ENCODE results near the gene LEF1.

The LEF1 gene

DNA sequence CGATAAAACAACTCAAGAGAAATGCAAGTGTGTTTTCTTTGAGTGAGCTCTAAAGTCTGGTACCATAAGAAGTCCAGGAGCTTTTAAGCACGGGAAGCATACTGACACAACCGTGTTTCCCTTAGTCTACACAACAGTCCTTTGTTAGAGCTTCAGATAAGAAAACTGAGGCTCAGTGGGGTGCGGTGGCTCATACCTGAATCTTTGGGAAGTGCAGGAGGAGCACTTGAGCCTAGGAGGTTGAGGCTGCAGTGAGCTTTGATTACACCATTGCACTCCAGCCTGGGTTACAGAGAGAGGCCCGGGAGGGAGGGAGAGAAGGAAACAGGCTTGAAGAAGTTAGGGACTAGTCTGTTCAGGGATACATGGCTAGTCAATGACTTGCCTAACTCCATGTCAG, 21.9 kb downstream of the LEF1 start:
- no peak for DNase-seq (ENCODE audit: low read depth)

GRCh38 chr4:108146336-108146735, 22.4 kb downstream of the LEF1 start:
- DNase-seq (ENCODE audit: low read depth) = no peak

DNA sequence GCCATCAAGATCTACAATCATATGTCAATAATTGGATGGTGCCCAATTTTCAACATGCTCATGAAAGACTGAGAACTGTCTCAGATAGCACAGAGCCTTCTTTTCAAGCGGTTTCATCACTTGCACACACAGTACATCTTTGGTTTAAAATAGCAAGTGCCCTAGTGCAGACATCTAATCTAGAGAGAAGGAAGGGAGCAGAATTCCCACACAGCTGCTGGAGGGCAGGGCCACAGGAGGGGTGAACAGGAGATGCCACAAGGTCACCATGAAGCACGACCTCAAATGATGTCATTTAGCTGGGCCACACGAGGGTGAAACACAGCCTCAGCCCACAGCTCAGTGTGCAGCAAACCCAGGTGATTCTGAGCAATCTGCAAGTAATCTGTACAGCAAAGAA, 24.3 kb downstream of the LEF1 start:
- no peak for DNase-seq (ENCODE audit: low read depth)

- DNase-seq (ENCODE audit: low read depth) = no peak
Measured at GRCh38 chr4:108143515-108143914, 25.2 kb downstream of the LEF1 start.

DNA sequence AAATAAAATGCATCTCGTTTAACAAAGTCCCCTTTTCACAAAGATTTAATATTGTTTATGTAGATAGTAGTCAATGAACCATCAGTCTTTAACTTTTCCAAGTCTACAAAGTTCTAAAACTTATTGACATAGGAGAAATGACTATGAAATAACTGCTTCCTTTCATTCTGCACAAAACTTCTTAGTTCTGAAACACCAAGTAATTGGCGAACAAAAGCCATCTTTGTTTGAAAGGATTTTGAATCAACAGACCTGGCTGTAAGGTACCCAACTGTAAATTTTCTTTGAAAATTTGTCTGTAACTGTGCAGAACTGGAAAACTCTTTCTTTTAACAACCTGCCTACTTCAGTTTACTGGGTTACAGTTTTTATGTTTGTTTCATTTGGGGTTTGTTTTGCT, 25.9 kb downstream of the LEF1 start:
- DNase-seq (ENCODE audit: low read depth) = no peak

GRCh38 chr4:108141213-108141950, 27.4 kb downstream of the LEF1 start:
- no peak for DNase-seq (ENCODE audit: low read depth)

GRCh38 chr4:108140328-108140727, 28.4 kb downstream of the LEF1 start:
- no peak for DNase-seq (ENCODE audit: low read depth)

GRCh38 chr4:108139089-108139488, 29.6 kb downstream of the LEF1 start:
- no peak for DNase-seq (ENCODE audit: low read depth)

DNA sequence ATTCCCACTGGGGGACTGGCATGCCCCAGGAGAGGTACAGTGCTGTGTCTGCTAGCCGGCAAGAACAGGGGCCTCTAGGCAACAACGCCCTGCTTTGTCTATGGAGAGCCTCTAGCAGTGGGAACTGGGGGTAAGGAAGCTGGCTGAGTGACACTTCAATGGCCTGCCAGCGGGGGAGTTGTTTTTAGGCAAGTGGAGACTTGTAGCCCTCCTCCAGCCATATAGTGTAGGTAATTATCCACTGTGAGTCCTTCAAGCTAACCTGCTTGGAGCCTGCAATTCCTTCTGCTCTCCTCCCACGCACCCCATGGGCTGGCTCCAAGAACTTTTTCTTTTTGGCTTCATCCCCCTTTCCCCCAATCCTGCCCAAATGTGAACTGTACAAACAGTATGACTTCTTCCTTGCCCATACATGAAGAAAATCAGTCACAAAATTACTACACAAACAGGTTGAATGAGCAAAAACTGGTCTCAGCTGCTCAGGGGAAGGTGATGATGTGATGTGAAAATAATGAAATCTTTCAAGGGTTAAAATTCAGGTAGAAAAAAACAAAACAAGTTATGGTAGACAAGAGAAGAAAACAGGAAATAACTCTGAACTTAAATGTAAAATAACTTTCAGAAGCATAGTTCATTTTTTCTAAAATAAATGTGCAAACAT, 33.1 kb downstream of the LEF1 start:
- no peak for DNase-seq (ENCODE audit: low read depth)

DNA sequence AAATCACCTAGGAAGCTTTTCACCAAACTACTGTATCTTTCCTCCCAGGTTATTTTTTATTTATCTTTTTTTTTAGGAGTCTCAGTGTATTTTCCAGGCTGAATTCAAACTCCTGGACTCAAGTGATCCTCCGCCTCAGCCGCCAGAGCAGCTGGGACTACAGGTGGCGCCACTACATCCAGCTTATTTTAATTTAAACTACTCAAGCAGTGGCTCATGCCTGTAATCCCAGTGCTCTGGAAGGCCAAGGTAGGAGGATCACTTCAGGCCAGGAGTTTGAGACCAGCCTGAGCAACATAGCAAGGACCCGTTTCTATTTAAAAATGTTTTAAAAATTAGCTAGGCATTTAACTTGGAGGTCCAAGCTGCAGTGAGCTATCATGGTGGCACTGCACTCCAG, 37.8 kb downstream of the LEF1 start:
- no peak for DNase-seq (ENCODE audit: low read depth)

DNA sequence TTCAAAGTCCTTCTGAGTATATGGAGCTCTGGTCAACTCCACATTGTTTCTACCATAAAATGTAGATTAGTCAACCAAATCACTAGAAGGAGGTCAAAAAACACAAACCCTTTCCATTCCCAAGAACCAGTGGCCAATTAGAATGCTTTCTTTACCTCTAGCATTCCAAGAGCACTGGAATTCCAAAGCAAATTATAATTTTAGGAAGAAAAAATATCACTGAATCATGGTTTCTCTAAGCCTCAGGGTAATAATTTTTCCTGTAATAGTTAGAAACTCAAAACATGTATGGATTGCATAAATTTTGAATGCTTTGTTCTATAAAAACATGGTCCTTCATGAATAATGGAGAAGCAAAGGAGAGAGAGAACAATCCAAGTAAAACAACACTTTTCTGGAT, 39.5 kb downstream of the LEF1 start:
- no peak for DNase-seq (ENCODE audit: low read depth)

GRCh38 chr4:108126806-108127205, 41.9 kb downstream of the LEF1 start:
- DNase-seq (ENCODE audit: low read depth) = no peak

DNA sequence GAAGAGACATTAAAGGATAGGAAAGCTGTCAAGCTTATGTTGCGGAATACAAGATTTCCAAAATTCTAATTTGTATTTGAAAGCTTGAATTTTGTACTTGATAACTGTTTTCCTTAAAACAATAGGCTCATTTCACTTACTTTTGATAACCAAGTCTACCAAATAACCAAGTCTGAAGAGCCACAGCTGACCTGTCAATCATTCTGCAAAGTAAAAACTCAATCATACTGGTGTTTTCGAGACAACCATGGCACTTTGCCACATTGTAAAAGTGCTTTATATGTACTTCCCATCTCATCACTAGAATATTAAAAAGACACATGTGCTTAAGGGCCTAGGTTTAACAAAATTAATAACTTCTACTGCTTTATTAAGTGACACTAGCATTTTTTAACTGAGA, 47.9 kb downstream of the LEF1 start:
- no peak for DNase-seq (ENCODE audit: low read depth)

DNA sequence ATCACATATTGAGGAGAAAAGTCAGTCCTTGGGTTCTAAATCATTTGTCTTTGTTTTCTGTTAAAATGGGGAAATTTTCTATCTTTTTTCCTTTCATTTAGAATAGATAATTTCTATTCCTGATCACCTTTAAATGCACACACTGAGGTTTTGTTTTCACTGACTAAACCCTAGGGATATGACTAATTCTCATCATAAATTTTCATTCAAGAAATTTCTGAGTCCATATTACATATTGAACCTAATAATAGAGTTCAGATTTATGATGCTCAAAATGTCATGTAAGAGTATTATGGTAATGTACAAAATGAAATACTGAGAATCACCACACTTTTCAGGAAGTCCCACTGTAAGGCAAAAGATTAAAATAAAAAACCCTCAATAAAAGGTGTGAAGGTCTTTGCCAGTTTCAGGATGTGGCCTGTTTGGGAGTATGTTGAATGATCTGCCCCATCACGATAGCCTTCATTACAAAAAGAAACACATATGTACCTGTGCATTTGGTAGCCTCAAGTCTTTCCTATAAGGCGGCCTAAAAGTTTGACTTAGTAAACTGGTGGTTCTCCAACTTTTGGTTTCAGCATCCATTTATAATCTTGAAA, 49.4 kb downstream of the LEF1 start:
- DNase-seq (ENCODE audit: low read depth) = no peak

- DNase-seq (ENCODE audit: low read depth) = no peak
Measured at GRCh38 chr4:108118505-108118904, 50.2 kb downstream of the LEF1 start.

GRCh38 chr4:108117418-108118182, 51.1 kb downstream of the LEF1 start:
- no peak for DNase-seq (ENCODE audit: low read depth)

DNA sequence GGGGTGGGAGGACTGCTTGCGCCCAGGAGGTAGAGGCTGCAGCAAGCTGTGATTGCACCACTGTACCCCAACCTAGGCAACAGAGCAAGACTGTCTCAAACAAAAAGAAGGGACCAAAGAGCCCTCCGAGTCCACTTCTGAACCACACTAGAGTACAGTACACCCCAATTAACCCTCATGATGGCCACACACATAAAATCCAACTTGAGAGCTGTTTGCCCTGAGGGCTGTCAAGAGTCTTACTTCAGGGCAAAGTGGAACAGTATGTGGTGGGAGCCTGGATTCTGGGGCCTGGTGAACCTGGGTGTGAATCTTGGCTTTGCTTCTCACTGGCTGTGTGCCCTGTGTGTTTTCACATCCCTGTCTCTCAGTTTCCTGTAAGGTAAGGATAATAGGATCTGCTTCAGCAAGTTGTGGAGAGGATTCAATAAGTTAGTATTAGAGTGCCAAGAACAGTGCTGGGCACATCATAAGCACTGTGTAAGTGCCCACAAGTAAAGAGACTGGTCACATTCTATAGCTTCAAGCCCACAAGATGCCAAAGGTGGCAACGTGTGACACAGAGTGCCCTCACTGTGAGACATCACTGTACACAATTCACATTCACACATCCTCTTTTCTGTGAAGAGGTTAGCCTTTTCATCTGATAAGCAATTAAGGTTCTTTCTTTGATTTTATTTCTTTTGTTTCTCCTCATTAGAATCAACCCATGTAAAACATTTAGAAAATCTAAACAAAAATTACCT, 52.1 kb downstream of the LEF1 start:
- DNase-seq (ENCODE audit: low read depth) = no peak

DNA sequence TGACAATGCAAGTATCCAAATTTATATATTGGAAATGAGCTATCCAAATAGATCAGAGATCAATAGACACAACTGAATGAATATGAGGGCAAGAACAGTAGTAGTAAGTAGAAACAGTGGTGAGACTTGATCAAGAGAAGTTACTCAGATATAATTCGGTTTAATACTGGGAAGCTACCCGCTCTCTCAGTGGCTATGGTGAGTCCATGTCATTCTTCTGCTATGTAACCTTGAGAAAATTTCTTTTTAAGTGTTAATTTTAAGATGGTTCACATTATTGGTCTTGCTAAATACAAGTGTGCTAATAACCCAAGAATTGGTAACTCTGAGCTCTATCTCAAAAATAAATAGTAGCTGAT, 53.6 kb downstream of the LEF1 start:
- no peak for DNase-seq (ENCODE audit: low read depth)

- no peak for DNase-seq (ENCODE audit: low read depth)
Measured at GRCh38 chr4:108114503-108114902, 54.2 kb downstream of the LEF1 start.

GRCh38 chr4:108113229-108113628, 55.5 kb downstream of the LEF1 start:
- no peak for DNase-seq (ENCODE audit: low read depth)

DNA sequence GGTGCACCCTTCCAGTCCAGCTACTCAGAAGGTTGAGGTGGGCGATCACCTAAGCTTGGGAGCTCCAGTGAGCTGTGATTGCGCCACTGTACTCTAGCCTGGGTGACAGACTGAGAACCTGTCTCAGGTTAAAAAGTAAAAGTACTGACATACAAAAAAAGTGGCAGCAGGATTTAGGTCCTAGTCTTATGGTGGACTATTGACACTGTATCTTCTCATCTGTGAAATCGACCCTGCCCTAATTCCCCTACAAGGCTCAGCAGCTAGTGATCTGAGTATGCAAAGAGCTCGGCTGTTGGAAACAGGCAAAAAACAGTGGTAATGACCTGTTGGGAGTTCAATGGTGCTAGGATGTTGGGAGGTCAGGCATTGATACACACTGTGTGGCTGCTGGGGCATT, 57.0 kb downstream of the LEF1 start:
- DNase-seq (ENCODE audit: low read depth) = no peak

GRCh38 chr4:108110450-108110849, 58.3 kb downstream of the LEF1 start:
- no peak for DNase-seq (ENCODE audit: low read depth)

Measured in GM04503 (cell line).